NT2/D1 (cell line): ENCODE results near the gene THAP9.

Experiments
- SUZ12 ChIP-seq: IDR thresholded peaks from 2 replicates; pipeline ENCODE4 v1.6.1; 2011; ENCODE audit not compliant: insufficient read length, insufficient read depth; ENCODE audit errors: extremely low read depth
- YY1 ChIP-seq: IDR thresholded peaks from 2 replicates; pipeline ENCODE4 v1.6.1; 2011; ENCODE audit not compliant: insufficient read length, insufficient read depth

DNA sequence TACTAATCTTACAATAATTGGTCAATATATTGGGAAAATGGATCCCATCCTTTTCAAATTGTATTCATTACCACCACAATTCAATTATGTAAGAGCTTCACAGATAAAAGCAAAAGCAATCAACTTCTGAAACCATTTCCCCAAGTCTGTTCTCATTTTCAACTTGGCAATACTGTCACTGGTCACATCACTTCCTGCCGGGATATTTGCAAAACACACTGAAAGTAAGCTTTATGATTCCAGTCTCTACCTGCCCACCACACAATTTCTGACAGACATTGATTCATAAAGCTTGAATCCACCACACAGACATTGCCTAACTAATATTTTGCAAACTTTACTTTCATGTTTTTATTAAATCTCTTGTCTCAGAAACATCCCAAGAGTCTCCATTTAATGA, 56.5 kb downstream of the THAP9 start:
- TF ChIP-seq SUZ12 (no peak), YY1 (no peak)
